Measurements from ENCODE around the gene BSND. TPM values are rescaled to one million over a fixed set of nuclear protein-coding genes. Genes with fewer than 3 reads are reported as not detected.

BSND gene
- total and polyA plus RNA-seq, 2 donors, result 0.11 to 0.14 TPM

DNA sequence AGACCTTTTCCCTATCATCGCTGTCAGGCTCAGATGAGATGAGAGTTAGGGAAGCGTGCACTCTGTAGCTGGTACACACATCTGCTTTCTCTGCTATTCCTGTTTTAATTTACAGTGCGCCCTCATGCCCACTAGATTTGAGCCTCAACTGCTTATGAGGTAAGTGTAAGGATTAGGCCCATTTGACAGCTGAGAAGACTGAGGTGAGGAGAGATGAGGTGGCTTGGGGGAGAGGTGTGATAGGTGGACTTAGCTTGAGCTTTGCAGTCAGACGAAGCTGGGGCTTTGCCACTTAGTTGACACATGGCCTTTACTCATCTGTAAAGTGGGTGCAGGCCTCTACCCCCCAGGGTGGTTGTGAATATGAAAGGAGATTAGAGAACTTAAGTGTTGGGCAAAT lies 9.8 kb upstream of the BSND start:
- Histone ChIP-seq H3K36me3 (ENCODE audit: control insufficient read depth in 2 of 2, insufficient read depth in 2 of 2, low read length in 1 of 2) (no peaks in the 10 kb centered on the region), H3K4me3 (ENCODE audit: low read length in 2 of 2) (no peak overlapping the region), H3K9me3 (ENCODE audit: control insufficient read depth in 2 of 2, insufficient read depth in 1 of 2, low read length in 1 of 2) (no peaks in the 10 kb centered on the region), H3K4me1 (ENCODE audit: control insufficient read depth in 2 of 2, insufficient read depth in 2 of 2, low read length in 2 of 2) (no peaks in the 10 kb centered on the region), H3K27ac (ENCODE audit: low read depth in 1 of 2, low read length in 1 of 2) (no peak overlapping the region), H3K27me3 (ENCODE audit: control insufficient read depth in 2 of 2, insufficient read depth in 1 of 2, low read length in 1 of 2) (peaks cover 0 to 12% of the 10 kb centered on the region in 2 donors)
- no peak for DNase-seq (ENCODE audit: low read depth in 6 of 9, low spot score in 9 of 9)
- 96% methylated on average over 4 of the region's 4 CpGs for WGBS

DNA sequence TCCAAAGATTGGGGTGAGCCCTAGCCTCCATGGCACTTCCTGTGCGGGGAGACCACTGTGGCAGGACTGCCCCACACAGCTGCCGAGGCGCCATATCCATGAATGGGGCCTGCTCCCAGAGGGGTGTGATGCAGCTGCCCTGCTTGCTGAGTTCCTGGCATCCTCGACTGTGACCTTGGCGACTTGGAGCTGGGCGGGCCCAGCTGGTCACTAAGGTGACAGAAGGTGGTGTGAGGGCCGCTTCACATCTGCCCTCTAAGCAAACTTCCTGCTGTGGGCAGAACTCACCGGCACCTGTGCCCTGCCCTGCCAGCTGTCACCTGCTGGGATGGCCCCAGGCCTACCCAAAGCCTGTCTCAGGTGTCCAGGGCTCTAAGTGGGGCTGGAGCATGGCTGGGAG lies 9.3 kb upstream of the BSND start:
- Histone ChIP-seq H3K36me3 (ENCODE audit: control insufficient read depth in 2 of 2, insufficient read depth in 2 of 2, low read length in 1 of 2) (no peaks in the 10 kb centered on the region), H3K4me1 (ENCODE audit: control insufficient read depth in 2 of 2, insufficient read depth in 2 of 2, low read length in 2 of 2) (no peaks in the 10 kb centered on the region), H3K27me3 (ENCODE audit: control insufficient read depth in 2 of 2, insufficient read depth in 1 of 2, low read length in 1 of 2) (peaks cover 0 to 13% of the 10 kb centered on the region in 2 donors), H3K27ac (ENCODE audit: low read depth in 1 of 2, low read length in 1 of 2) (no peak overlapping the region), H3K4me3 (ENCODE audit: low read length in 2 of 2) (no peak overlapping the region), H3K9me3 (ENCODE audit: control insufficient read depth in 2 of 2, insufficient read depth in 1 of 2, low read length in 1 of 2) (no peaks in the 10 kb centered on the region)
- no peak for DNase-seq (ENCODE audit: low read depth in 6 of 9, low spot score in 9 of 9)
- 86% methylated on average over 8 of the region's 8 CpGs for WGBS

DNA sequence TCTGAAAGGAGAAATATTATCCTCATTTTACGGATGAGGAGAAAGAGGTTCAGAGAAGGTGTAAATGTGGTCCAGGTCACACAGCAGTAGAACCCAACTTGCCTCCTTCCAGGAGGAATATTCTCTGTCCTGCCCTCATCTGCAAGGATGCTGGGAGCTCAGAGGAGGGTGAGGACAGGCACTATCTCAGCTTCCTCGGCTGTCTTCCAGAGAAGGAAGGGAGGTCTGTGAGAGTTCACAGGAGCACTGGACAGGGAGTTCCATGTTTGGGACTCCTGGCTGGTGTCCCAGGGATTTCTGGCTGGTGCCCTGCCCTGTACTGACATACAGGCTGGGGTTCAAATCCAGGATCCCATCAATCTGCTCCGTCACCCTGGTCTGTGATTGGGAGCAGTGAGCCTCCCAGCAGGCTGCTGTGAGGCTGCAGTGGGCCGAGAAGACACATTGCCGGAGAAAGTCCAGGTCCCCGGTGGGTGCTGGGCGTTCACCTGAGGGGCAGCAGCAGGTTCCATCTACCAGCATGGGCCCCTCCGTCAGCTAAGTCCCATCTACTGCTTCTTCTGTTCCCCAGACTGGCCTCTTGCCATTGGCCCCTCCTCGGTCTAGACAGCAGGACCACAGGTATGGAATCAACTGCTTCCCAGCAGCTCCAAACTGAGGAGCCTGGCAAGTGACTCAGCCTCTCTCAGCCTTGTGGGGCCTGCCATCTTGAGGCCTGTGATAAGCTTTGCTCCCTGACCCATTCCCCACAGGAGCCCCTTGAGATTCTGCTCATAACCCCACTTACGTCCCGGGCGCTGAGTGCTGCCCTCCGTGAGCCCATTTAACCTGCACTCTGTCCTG lies 8.5 kb upstream of the BSND start:
- Histone ChIP-seq H3K36me3 (ENCODE audit: control insufficient read depth in 2 of 2, insufficient read depth in 2 of 2, low read length in 1 of 2) (no peaks in the 10 kb centered on the region), H3K27ac (ENCODE audit: low read depth in 1 of 2, low read length in 1 of 2) (no peak overlapping the region), H3K4me1 (ENCODE audit: control insufficient read depth in 2 of 2, insufficient read depth in 2 of 2, low read length in 2 of 2) (no peaks in the 10 kb centered on the region), H3K4me3 (ENCODE audit: low read length in 2 of 2) (no peak overlapping the region), H3K9me3 (ENCODE audit: control insufficient read depth in 2 of 2, insufficient read depth in 1 of 2, low read length in 1 of 2) (no peaks in the 10 kb centered on the region), H3K27me3 (ENCODE audit: control insufficient read depth in 2 of 2, insufficient read depth in 1 of 2, low read length in 1 of 2) (peaks cover 0 to 20% of the 10 kb centered on the region in 2 donors)
- 74% methylated on average over 13 of the region's 13 CpGs for WGBS
- no peak for DNase-seq (ENCODE audit: low read depth in 6 of 9, low spot score in 9 of 9)

DNA sequence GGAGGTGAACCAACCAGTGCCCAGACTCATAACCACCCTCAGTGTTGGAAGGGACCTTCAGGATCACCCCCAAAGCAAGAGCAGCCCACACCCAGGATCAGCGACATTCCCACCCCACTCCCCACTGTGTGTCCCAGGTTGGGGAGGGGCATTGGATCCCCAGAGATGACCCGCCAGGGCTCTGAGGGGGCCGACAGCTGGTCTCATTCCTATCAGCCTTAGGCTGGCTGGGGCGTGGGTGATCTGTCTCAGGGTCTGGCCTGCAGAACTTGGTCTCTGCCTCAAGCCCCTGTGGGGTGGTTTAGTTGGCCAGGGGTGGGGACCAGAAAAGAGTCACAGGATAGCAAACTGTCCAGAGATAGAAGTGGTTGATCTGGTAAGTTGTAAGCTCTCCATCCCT lies 7.8 kb upstream of the BSND start:
- Histone ChIP-seq H3K36me3 (ENCODE audit: control insufficient read depth in 2 of 2, insufficient read depth in 2 of 2, low read length in 1 of 2) (no peaks in the 10 kb centered on the region), H3K9me3 (ENCODE audit: control insufficient read depth in 2 of 2, insufficient read depth in 1 of 2, low read length in 1 of 2) (no peaks in the 10 kb centered on the region), H3K27ac (ENCODE audit: low read depth in 1 of 2, low read length in 1 of 2) (no peak overlapping the region), H3K27me3 (ENCODE audit: control insufficient read depth in 2 of 2, insufficient read depth in 1 of 2, low read length in 1 of 2) (peaks cover 1 to 27% of the 10 kb centered on the region in 2 donors), H3K4me3 (ENCODE audit: low read length in 2 of 2) (no peak overlapping the region), H3K4me1 (ENCODE audit: control insufficient read depth in 2 of 2, insufficient read depth in 2 of 2, low read length in 2 of 2) (no peaks in the 10 kb centered on the region)
- WGBS, result 67% methylated on average over 4 of the region's 4 CpGs
- DNase-seq (ENCODE audit: low read depth in 6 of 9, low spot score in 9 of 9), result no peak

DNA sequence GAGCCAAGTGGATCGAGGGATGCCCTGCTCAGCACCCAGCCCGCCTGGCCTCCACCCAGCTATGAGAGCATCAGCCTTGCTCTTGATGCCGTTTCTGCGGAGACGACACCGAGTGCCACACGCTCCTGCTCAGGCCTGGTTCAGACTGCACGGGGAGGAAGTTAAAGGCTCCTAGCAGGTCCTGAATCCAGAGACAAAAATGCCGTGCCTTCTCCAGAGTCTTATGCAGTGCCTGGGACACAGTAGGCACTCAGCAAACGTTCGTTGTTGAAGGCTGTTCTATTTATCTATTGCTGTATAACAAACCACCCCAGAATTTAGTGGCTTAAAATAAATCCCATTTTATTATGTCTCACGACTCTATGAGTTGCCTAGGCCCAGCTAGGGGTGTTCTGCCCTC lies 6.8 kb upstream of the BSND start:
- no peak overlapping the region for H3K27ac ChIP-seq (ENCODE audit: low read depth in 1 of 2, low read length in 1 of 2)
- peaks cover 8 to 35% of the 10 kb centered on the region in 2 donors for H3K27me3 ChIP-seq (ENCODE audit: control insufficient read depth in 2 of 2, insufficient read depth in 1 of 2, low read length in 1 of 2)
- 73% methylated on average over 12 of the region's 12 CpGs for WGBS
- H3K36me3 ChIP-seq (ENCODE audit: control insufficient read depth in 2 of 2, insufficient read depth in 2 of 2, low read length in 1 of 2), result no peaks in the 10 kb centered on the region
- DNase-seq (ENCODE audit: low read depth in 6 of 9, low spot score in 9 of 9), result no peak
- H3K4me1 ChIP-seq (ENCODE audit: control insufficient read depth in 2 of 2, insufficient read depth in 2 of 2, low read length in 2 of 2), result no peaks in the 10 kb centered on the region
- H3K4me3 ChIP-seq (ENCODE audit: low read length in 2 of 2), result no peak overlapping the region
- H3K9me3 ChIP-seq (ENCODE audit: control insufficient read depth in 2 of 2, insufficient read depth in 1 of 2, low read length in 1 of 2), result no peaks in the 10 kb centered on the region

DNA sequence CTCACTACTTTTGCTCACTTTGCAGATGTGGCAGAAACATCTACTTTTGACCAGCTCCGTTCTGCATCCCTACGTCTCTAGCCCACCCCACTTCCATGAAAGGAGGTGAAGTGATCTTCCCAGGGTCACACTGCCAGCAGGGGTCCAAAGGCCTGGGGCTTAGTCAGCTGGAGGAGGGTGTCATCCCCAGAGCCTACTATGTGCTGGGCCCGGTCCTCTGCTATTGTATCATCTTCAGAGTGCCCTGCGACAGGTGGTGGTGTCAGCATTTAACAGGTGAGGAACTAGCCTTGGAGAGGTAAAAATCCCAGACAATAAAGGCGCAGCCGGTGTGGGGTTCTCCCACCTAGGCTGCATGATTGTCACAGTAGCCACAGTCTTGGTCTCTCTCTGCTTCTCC lies 5.6 kb upstream of the BSND start:
- WGBS, result 97% methylated on average over 6 of the region's 6 CpGs

DNA sequence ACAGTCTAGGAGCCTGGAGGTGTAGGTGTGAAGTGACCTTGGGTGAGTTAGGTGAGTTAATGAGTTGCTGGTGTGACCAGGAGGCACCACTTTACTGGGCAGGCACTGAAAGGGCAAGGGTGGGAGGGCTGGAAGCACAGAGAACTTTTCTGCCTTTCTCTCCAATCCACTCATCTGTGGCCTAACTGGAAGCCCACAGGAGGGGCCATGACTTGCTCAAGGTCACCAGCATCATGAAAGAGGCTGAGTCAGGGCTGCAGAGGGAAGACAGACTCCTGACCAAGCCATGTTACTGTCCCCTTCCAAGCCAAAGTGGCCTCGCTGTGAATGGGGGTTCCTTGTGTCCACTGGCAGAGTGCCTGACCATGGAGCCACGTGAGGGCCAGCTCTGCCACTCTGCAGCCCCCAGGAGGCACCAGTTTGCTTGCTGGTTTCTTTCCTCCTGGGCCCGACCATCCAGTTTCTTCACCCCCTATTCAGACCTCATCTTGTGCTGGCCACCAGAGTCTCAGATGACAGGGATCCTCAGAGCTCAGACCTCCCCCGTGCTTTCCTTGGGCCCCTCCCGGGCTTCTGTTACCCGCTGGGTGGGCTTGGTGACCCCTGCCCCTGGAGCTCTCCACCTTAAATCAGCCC lies 4.3 kb upstream of the BSND start:
- no peak for DNase-seq (ENCODE audit: low read depth in 6 of 9, low spot score in 9 of 9)
- no peaks in the 10 kb centered on the region for H3K36me3 ChIP-seq (ENCODE audit: control insufficient read depth in 2 of 2, insufficient read depth in 2 of 2, low read length in 1 of 2)
- 73% methylated on average over 6 of the region's 6 CpGs for WGBS

More for the DNA sequence above, 5.6 kb upstream of the BSND start:
- Histone ChIP-seq H3K27ac (ENCODE audit: low read depth in 1 of 2, low read length in 1 of 2) (no peak overlapping the region), H3K27me3 (ENCODE audit: control insufficient read depth in 2 of 2, insufficient read depth in 1 of 2, low read length in 1 of 2) (peaks cover 20 to 47% of the 10 kb centered on the region in 2 donors), H3K4me3 (ENCODE audit: low read length in 2 of 2) (no peak overlapping the region), H3K36me3 (ENCODE audit: control insufficient read depth in 2 of 2, insufficient read depth in 2 of 2, low read length in 1 of 2) (no peaks in the 10 kb centered on the region), H3K9me3 (ENCODE audit: control insufficient read depth in 2 of 2, insufficient read depth in 1 of 2, low read length in 1 of 2) (no peaks in the 10 kb centered on the region), H3K4me1 (ENCODE audit: control insufficient read depth in 2 of 2, insufficient read depth in 2 of 2, low read length in 2 of 2) (no peaks in the 10 kb centered on the region)
- DNase-seq (ENCODE audit: low read depth in 6 of 9, low spot score in 9 of 9), result no peak

DNA sequence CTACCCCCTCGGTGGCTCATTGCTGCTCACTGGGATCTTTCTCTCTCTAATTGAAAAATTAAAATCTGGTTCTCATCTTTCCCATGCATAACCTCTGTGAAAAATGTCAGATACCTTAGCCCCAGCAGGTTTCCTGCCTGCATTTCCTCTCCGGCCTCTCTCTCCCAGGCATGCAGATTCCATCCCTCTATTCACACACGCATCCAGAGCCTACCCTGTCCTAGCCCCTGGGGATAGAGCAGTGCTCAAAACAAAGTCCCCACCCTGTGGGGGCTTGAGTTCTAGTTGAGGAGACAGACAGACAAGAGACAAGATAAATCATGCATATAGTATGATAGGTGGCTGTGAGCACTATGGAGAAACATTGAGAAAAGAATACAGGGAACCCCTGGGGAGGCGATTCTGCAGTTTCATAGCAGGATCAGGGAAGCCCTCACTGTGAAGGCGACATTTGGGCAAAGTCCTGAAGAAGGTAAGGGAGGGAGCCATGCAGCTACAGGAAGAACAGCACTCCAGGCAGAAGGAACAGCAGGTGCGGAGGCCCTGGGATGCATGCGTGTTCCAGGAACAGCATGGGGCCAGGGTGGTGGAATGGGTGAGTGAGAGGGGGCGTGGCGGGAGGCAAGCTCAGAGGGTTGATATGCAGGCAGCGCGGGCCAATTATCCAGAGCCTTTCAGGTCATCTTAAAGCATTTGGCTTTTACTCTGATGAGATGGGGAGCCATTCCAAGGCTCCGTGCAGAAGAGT lies 3.5 kb upstream of the BSND start:
- peaks cover 24 to 64% of the 10 kb centered on the region in 2 donors for H3K27me3 ChIP-seq (ENCODE audit: control insufficient read depth in 2 of 2, insufficient read depth in 1 of 2, low read length in 1 of 2)
- no peaks in the 10 kb centered on the region for H3K4me1 ChIP-seq (ENCODE audit: control insufficient read depth in 2 of 2, insufficient read depth in 2 of 2, low read length in 2 of 2)
- H3K9me3 ChIP-seq (ENCODE audit: control insufficient read depth in 2 of 2, insufficient read depth in 1 of 2, low read length in 1 of 2), result no peaks in the 10 kb centered on the region
- no peaks in the 10 kb centered on the region for H3K36me3 ChIP-seq (ENCODE audit: control insufficient read depth in 2 of 2, insufficient read depth in 2 of 2, low read length in 1 of 2)
- no peak for DNase-seq (ENCODE audit: low read depth in 6 of 9, low spot score in 9 of 9)
- H3K27ac ChIP-seq (ENCODE audit: low read depth in 1 of 2, low read length in 1 of 2), result no peak overlapping the region
- H3K4me3 ChIP-seq (ENCODE audit: low read length in 2 of 2), result no peak overlapping the region
- WGBS, result 67% methylated on average over 12 of the region's 12 CpGs

More for the DNA sequence above, 4.3 kb upstream of the BSND start:
- Histone ChIP-seq H3K4me1 (ENCODE audit: control insufficient read depth in 2 of 2, insufficient read depth in 2 of 2, low read length in 2 of 2) (no peaks in the 10 kb centered on the region), H3K9me3 (ENCODE audit: control insufficient read depth in 2 of 2, insufficient read depth in 1 of 2, low read length in 1 of 2) (no peaks in the 10 kb centered on the region), H3K27ac (ENCODE audit: low read depth in 1 of 2, low read length in 1 of 2) (no peak overlapping the region), H3K27me3 (ENCODE audit: control insufficient read depth in 2 of 2, insufficient read depth in 1 of 2, low read length in 1 of 2) (peaks cover 24 to 60% of the 10 kb centered on the region in 2 donors), H3K4me3 (ENCODE audit: low read length in 2 of 2) (no peak overlapping the region)

DNA sequence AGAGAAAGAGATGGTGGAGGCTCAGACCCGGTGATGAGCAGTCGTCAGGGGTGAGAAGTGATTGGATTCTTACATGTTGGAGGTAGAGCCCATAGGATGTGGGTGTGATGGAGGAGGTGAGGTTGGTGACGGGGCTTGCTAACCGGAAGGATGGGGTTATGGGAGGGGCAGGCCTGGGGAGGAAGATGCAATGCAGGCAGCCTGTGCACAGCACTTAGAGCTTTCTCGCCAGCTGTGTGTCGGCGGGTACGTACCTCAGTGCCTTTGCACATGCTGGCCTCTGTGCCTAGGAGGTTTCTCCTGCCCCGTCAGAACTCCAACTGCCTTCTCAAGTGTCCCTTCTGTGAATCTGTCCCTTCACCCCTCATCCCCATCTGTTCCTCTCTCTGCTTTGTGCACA lies 2.9 kb upstream of the BSND start:
- peak in 1 of 9 donors; percentile 2 for DNase-seq (ENCODE audit: low read depth in 6 of 9, low spot score in 9 of 9)
- Histone ChIP-seq H3K4me3 (ENCODE audit: low read length in 2 of 2) (no peak overlapping the region), H3K9me3 (ENCODE audit: control insufficient read depth in 2 of 2, insufficient read depth in 1 of 2, low read length in 1 of 2) (no peaks in the 10 kb centered on the region), H3K4me1 (ENCODE audit: control insufficient read depth in 2 of 2, insufficient read depth in 2 of 2, low read length in 2 of 2) (no peaks in the 10 kb centered on the region), H3K36me3 (ENCODE audit: control insufficient read depth in 2 of 2, insufficient read depth in 2 of 2, low read length in 1 of 2) (no peaks in the 10 kb centered on the region), H3K27ac (ENCODE audit: low read depth in 1 of 2, low read length in 1 of 2) (no peak overlapping the region), H3K27me3 (ENCODE audit: control insufficient read depth in 2 of 2, insufficient read depth in 1 of 2, low read length in 1 of 2) (peaks cover 24 to 69% of the 10 kb centered on the region in 2 donors)
- WGBS, result 72% methylated on average over 9 of the region's 9 CpGs

All from thymus (tissue), 11 donors.